HFFc6 (cell line): ENCODE data around the gene UBE2D2. TPM values are rescaled to one million over a fixed set of nuclear protein-coding genes. Genes with fewer than 3 reads are reported as not detected.
A peak's percentile ranks its signal among the peaks of the same experiment; 100 is the strongest.

Source experiments
- DNase-seq: peaks from one replicate; pipeline ENCODE4 v3.0.0-alpha.2; 2018
- H3K27ac Mint-ChIP-seq: 2 replicates; pipeline ENCODE4 v1.8.0; 2020; ENCODE audit warnings: mild to moderate bottlenecking, mixed read lengths
- H3K27me3 Mint-ChIP-seq: 2 replicates; pipeline ENCODE4 v1.8.0; 2021; ENCODE audit warnings: mild to moderate bottlenecking, moderate library complexity, mixed read lengths; ENCODE audit not compliant: insufficient read depth
- H3K36me3 Mint-ChIP-seq: 2 replicates; pipeline ENCODE4 v1.8.0; 2021; ENCODE audit warnings: low read depth, mixed read lengths
- H3K4me1 Mint-ChIP-seq: 2 replicates; pipeline ENCODE4 v1.8.0; 2020; ENCODE audit warnings: low read depth, mixed read lengths
- H3K4me3 Mint-ChIP-seq: 2 replicates; pipeline ENCODE4 v1.8.0; 2020; ENCODE audit warnings: mild to moderate bottlenecking, moderate library complexity, mixed read lengths
- H3K9me3 Mint-ChIP-seq: 2 replicates; pipeline ENCODE4 v1.8.0; 2020; ENCODE audit warnings: mild to moderate bottlenecking, mixed read lengths
- total RNA-seq, 6 experiments: library from RNA; stranded (reverse); fragmentation: NEBNext Ultra II Directional; extraction: Animal tissue kit (Norgen Biotek cat#: 25700); gene quantifications; 2 replicates in 1 of 6; 3 replicates in 5 of 6; pipeline ENCODE4 v1.2.3, GENCODE V29; 2021
- TF ChIP-seq, protein P1 (sequence below): fragments of 200-600 bp; sonication (generic); IDR thresholded peaks from 2 replicates; pipeline ENCODE4 v1.5.0; 2021; ENCODE audit warnings: antibody characterized with exemption, mild to moderate bottlenecking

UBE2D2 gene
- total RNA-seq, 6 experiments from 2014 or later = 113 to 144 (median 123) TPM

DNA sequence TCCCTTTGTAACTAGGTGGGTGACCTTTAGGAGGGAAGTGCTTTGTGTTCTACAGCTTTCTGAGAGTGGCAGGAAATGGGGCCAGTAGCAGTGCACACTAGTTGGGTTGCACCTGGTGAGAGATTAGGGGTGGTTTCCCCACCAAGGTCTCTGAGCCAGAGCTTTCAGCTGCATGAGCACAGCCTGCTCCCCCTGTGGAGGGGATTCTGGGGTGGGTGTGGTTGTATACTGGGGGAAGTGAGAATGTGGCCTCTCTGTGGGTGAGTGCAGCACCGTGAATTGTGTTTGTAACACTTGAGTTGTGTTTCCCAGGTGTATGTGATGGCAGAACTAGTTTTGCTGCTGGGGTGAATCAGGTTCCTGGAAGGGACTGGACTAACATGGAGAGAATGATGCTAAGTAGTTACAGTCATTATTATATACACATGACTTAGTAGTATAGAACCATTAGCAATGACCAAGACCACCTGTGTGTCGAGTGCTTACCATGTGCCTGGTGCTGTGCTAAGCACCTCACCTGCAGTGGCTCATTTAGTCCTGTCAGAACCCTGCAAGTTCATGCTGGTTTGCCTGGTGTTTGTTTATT lies 75.2 kb downstream of the UBE2D2 start:
- H3K4me3 Mint-ChIP-seq = peak overlapping the region; percentile 73
- no peaks in the 10 kb centered on the region for H3K36me3 Mint-ChIP-seq
- peaks cover 57% of the 10 kb centered on the region for H3K4me1 Mint-ChIP-seq
- H3K27me3 Mint-ChIP-seq = peaks cover 3% of the 10 kb centered on the region
- TF ChIP-seq, protein P1, sequence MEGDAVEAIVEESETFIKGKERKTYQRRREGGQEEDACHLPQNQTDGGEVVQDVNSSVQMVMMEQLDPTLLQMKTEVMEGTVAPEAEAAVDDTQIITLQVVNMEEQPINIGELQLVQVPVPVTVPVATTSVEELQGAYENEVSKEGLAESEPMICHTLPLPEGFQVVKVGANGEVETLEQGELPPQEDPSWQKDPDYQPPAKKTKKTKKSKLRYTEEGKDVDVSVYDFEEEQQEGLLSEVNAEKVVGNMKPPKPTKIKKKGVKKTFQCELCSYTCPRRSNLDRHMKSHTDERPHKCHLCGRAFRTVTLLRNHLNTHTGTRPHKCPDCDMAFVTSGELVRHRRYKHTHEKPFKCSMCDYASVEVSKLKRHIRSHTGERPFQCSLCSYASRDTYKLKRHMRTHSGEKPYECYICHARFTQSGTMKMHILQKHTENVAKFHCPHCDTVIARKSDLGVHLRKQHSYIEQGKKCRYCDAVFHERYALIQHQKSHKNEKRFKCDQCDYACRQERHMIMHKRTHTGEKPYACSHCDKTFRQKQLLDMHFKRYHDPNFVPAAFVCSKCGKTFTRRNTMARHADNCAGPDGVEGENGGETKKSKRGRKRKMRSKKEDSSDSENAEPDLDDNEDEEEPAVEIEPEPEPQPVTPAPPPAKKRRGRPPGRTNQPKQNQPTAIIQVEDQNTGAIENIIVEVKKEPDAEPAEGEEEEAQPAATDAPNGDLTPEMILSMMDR = no peak
- H3K9me3 Mint-ChIP-seq = no peaks in the 10 kb centered on the region
- peak overlapping the region; percentile 97 for H3K27ac Mint-ChIP-seq
- no peak for DNase-seq

- TF ChIP-seq, protein P1 = no peak
- Mint-ChIP-seq H3K27me3 (peaks cover 3% of the 10 kb centered on the region), H3K9me3 (no peaks in the 10 kb centered on the region), H3K36me3 (no peaks in the 10 kb centered on the region), H3K27ac (peak overlapping the region; percentile 97), H3K4me3 (peak overlapping the region; percentile 73), H3K4me1 (peaks cover 57% of the 10 kb centered on the region)
- peak; percentile 64 for DNase-seq
These were observed 75.9 kb downstream of the UBE2D2 start for GRCh38 chr5:139636975-139637408.

DNA sequence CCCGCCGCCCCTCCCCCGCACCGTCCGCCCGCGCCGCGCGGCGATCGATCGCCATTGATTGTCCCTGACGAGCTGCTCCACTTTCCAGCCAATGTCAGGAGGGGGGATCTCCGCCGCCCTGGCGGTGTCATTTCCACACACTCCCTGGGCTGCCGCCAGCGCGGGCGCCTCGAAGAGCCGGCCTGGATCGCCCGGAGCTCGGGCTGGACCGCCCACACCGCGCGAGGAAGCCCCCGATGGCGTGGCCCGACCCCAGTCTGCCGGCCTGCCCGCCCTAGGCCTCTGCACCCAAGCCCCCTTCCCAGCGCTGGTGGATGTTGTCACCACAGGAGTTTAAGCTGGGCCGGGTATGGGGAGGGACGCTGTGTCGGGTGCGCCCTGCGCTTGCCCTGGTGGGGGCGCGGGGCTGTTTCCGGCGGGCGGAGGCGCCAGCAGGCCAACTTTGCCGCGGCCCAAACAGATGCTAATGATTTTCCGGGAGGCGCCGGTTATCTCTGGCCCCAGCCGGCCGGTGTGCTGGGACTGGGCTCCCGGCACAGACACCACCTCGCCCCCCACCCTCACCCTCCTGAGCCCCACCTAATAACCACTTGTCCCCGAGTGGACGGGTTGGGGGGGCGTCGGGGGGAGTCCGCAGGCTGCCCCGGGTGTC lies 76.4 kb downstream of the UBE2D2 start:
- peaks cover 57% of the 10 kb centered on the region for H3K4me1 Mint-ChIP-seq
- TF ChIP-seq, protein P1 = peak; percentile 62
- peaks cover 3% of the 10 kb centered on the region for H3K27me3 Mint-ChIP-seq
- H3K4me3 Mint-ChIP-seq = peak overlapping the region; percentile 81
- H3K36me3 Mint-ChIP-seq = no peaks in the 10 kb centered on the region
- H3K9me3 Mint-ChIP-seq = no peaks in the 10 kb centered on the region
- peak; percentile 67 for DNase-seq
- H3K27ac Mint-ChIP-seq = peak overlapping the region; percentile 97

- no peaks in the 10 kb centered on the region for H3K9me3 Mint-ChIP-seq
- H3K27ac Mint-ChIP-seq = peak overlapping the region; percentile 97
- no peaks in the 10 kb centered on the region for H3K36me3 Mint-ChIP-seq
- H3K4me3 Mint-ChIP-seq = peak overlapping the region; percentile 81
- peaks cover 5% of the 10 kb centered on the region for H3K27me3 Mint-ChIP-seq
- peak; percentile 76 for DNase-seq
- TF ChIP-seq, protein P1 = no peak
- H3K4me1 Mint-ChIP-seq = peaks cover 54% of the 10 kb centered on the region
These were observed 77.1 kb downstream of the UBE2D2 start for GRCh38 chr5:139638090-139638735.

- peak overlapping the region; percentile 97 for H3K27ac Mint-ChIP-seq
- no peaks in the 10 kb centered on the region for H3K36me3 Mint-ChIP-seq
- H3K9me3 Mint-ChIP-seq = no peaks in the 10 kb centered on the region
- H3K27me3 Mint-ChIP-seq = peaks cover 5% of the 10 kb centered on the region
- TF ChIP-seq, protein P1 = no peak
- DNase-seq = no peak
- peaks cover 50% of the 10 kb centered on the region for H3K4me1 Mint-ChIP-seq
- no peak overlapping the region; the same call in 1 of the 2 replicates for H3K4me3 Mint-ChIP-seq
These were observed 77.8 kb downstream of the UBE2D2 start for GRCh38 chr5:139638736-139639618.
